GM18907 (cell line): ENCODE results near the gene LEMD3.

Experiments used
- ATAC-seq: cut with Tn5 transposase; IDR thresholded peaks from one replicate; pipeline ENCODE4 v1.9.1; 2021; ENCODE audit warnings: mild to moderate bottlenecking, moderate library complexity; ENCODE audit not compliant: unreplicated experiment

Gene LEMD3

DNA sequence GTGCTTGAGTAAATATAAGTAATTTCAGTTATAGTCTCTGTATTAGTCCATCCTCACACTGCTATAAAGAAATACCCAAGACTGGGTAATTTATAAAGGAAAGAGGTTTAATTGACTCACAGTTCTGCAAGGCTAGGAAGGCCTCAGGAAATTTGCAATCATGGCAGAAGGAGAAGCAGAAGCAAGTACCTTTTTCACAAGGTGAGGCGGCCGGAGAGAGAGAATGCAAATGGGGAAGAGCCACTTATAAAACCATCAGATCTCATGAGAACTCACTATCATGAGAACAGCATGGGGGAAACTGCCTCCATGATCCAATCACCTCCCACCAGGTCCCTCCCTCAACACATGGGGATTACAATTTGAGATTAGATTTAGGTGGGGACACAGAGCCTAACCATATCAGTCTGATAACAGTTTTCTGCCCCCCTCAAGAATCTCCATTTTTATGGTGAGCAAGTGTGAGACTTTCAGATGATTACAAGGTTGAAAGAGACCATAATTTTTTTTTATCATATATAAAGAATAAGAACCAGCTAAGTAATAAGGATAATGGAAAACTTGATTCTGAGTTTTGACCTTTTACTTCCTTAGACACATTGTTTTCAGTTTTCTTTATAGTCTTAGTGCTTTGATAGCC lies 35.6 kb downstream of the LEMD3 start:
- ATAC-seq, result no peak

- ATAC-seq, result peak; percentile 60
Observed at GRCh38 chr12:65205886-65206285, 36.5 kb downstream of the LEMD3 start.

GRCh38 chr12:65208125-65208524 lies 38.7 kb downstream of the LEMD3 start:
- ATAC-seq, result no peak

DNA sequence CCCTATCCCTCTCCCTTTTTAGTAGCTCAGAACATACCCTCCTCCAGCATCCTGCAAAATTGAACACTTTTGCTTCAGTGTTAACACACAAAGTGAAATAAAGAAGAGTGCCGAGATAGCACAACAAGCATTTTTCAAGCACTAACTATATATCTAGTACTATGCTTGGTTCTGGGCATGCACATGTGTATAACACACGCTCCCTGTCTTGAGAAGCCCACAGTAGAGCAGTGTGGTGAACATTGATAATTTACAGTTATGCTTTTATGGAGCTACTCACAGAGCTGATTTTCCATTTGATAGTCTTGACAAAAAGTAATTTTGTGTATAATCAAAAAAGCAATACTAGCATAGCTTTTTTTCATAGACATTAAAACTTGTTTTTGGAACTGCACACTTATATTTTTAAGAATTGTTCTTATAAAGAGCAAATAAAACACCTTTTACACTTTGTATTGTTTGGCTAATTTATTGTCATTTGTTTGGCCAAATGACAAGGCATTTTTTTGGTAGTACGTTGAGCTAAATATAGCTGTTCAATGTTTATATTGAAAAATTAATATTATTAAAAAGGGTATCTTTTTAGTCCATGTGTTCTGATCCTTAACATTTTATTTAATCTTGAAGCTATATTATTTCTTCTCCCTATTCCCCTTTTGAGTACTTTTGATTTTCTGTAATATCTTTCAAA lies 39.7 kb downstream of the LEMD3 start:
- ATAC-seq, result no peak

- peak; percentile 79 for ATAC-seq
Observed at GRCh38 chr12:65209655-65210043, 40.3 kb downstream of the LEMD3 start.

DNA sequence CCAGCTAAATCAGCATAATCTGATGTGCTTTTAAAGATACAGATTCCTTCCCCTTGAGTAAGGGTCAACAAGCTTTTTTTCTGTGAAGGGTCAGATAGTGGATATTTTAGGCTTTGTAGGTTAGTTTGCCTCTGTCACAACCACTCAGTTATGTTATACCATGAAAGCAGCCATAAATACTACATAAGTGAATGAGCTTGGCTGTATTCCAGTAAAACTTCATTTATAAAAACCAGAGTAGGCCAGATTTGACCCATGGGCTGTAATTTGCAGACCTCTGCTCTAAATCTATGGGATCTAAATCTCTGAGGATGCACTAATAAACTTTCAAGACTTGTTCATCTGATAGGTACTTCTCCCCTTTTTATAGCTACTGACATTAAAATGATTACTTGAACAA lies 47.7 kb downstream of the LEMD3 start:
- no peak for ATAC-seq

- no peak for ATAC-seq
Observed at GRCh38 chr12:65220761-65221160, 51.4 kb downstream of the LEMD3 start.

DNA sequence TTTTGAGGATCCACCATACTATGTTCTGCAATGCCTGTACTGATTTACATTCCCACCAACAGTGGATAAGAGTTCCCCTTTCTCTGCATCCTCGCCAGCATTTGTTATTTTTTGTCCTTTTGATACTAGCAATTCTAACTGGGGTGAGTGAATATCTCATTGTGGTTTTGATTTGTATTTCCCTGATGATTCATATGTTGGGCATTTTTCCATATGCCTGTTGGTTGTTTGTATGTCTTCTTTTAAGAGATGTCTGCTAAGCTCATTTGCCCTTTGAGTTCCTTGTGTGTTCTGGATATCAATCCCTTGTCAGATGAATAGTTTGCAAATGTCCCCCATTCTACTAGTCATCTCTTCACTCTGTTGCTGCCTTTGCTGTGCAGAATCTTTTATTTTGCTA lies 60.1 kb downstream of the LEMD3 start:
- ATAC-seq, result no peak

GRCh38 chr12:65232476-65233077 lies 63.2 kb downstream of the LEMD3 start:
- ATAC-seq, result no peak

- no peak for ATAC-seq
Observed at GRCh38 chr12:65237153-65237552, 67.8 kb downstream of the LEMD3 start.

DNA sequence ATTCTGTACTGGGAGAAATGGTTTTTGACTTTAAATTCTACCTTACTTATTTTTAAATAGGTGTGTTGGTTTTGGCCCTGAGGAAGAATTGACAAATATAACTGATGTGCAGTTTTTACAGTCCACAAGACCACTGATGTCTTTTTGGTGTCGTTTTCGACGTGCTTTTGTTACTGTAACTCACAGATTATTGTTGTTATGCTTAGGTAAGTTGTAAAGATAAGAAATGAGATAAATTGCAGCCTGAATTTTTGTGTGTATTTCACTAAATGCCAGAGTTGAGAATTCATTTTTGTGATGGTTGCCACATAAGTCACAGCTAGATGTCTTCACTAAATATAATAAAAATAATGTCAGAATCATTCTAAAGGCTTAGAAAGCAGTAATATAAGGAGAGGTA lies 69.2 kb downstream of the LEMD3 start:
- ATAC-seq, result no peak

DNA sequence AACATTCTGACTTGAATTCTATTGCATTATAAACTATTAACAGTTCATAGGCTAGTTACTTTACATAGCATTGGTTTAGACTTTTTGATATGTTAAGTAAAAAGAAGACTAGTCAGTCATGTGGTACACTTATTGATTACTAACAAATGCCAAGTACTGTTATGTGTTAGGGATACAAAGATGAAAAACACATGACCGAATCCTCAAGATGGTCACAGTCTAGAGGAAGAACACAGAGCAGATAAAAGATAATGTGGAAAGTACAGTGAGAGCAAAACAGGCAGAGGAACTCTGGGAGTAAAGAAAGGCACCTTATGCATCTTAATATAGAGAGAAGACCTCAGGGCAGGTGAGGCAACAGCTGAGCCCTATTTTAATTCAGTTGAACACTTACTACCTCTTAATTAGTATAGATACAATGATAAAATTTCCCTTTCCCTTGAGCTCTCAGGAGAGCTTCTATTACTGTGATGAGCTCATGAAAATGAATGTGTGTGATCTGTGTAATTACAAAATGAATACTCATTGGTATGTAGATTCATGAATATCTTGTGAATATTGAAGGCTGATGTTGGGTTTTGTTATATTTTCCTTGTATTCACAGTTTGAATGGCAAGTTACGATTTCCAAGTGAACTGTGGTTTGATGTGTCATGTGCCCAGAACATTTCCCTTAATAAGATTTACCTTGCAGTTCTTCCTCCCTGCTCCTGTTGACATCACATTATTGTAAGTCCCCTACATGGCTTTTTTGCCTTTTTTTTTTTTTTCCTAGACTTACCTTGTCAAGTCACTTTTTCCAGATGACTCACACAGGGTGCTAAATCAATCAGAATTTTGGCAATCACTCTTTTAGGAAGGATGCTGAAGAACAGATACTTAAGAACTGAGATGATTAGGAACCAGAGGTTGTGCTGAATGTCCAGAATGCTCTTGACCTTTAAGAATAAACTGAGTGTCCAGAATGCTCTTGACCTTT lies 79.6 kb downstream of the LEMD3 start:
- no peak for ATAC-seq

GRCh38 chr12:65252515-65252914 lies 83.1 kb downstream of the LEMD3 start:
- no peak for ATAC-seq

DNA sequence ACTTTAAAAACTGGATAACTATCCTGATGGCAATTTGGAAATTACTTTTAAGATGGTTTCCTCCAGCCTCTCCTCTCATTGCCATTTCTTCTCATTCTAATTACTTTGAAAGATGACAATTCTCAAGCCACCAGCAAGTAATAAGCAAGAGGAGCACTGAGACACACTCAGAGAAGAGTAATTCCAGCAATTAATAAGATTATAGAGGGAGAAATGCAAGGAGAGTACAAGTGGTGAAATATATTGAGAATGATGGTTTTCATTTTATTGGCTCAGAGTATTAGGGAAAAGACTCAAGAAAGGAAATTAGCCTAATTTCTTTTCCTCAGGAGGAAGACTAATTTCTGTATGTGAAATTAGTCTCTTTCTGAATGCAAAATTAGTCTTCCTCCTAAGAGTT lies 88.6 kb downstream of the LEMD3 start:
- ATAC-seq, result no peak

DNA sequence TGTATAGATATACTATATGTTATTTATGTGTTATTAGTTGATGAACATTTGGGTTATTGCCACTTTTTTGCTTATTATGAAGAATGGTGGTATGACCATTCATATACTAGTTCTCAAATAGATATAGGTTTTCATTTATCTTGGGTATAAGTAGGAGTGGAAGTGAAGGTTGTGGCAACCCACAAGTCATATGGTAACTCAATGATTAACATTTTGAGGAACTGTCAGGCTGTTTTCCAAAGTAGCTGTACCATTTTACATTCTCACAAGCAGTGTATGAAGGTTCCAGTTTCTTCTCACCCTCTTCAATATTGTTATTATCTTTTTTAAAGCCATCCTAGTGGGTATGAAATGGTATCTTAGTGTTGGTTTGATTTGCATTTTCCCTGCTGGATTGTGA lies 90.1 kb downstream of the LEMD3 start:
- peak; percentile 85 for ATAC-seq

- ATAC-seq, result no peak
Observed at GRCh38 chr12:65263777-65264176, 94.4 kb downstream of the LEMD3 start.

GRCh38 chr12:65266408-65266807 lies 97.0 kb downstream of the LEMD3 start:
- ATAC-seq, result no peak

DNA sequence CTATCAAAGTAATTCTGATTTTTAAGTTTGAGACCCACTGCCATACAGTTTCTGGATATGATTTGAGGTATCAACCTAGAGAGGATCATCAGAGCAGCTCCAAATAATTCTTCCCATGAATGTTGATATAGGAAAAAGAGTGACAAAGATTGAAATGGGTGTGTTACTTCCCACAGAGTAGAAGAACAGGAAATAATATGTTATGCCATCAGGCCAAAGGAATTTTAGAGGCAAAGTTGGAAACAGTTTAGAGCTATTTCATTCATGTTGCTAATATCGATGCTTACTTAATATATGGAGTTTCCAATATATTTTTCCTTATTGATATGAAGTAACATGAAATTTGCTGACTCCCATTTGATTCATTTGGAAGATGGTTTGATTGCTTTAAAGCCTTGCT lies 100.2 kb downstream of the LEMD3 start:
- ATAC-seq, result no peak

DNA sequence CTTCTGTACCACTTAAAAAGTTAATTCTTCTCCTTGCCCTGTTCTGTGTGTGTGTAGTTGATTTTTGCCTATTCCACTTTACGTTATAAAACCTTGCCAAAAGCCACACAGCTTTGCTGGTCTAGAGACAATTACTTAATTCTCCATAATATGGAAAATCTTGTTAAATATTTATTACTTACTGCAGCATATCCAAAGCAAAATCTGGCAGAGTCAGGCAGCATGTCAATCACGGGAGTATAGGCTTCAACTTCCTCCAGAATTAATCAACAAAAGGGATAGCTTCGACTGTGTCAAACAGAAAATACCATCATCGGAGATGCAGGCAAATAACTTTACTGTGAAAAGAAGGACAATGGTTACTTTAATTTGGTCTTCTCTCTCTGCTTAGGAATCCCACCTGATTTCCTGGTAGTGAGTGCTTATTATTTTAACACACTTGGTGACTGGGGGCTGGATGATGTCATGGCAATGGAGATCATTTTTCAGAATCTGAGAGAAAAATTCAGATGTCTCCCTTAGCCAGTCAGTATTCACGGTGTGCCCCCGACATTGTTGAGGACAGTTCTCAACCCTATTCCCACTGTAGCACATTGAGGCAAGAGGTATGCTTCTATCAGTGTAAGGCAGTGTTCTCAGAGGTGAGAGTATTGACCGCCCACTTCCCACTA lies 105.4 kb downstream of the LEMD3 start:
- ATAC-seq, result no peak

DNA sequence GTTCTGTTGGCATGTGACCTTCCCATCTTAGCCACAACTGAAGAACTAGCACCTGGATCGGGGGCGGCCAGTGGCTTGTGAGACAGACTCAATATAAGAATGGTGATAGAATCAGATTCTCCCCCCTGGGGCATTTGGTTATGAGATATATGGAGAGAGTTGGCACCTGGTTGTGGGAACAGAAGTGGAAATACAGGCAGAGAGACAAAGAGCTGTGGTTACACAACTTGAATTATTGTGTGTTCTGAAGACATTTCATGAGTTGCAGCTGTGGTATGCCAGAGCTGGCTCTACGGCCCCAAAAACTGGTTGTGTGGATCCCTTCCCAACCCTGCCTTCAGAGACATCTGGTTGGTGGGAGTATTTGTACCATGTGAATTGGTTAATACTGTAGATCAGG lies 106.2 kb downstream of the LEMD3 start:
- ATAC-seq, result no peak
